Glutamatergic neuron (in vitro differentiated cells): ENCODE data around the gene HSD11B1L. TPM values are rescaled to one million over a fixed set of nuclear protein-coding genes. Genes with fewer than 3 reads are reported as not detected.

Experiments used
- DNase-seq: peaks from one replicate; pipeline ENCODE4 v3.0.0; 2022
- H3K27ac Mint-ChIP-seq: one replicate; pipeline ENCODE4 v1.8.0; 2020; ENCODE audit warnings: mild to moderate bottlenecking, mixed read lengths, inconsistent platforms; ENCODE audit not compliant: unreplicated experiment
- H3K27me3 Mint-ChIP-seq: one replicate; pipeline ENCODE4 v1.8.0; 2020; ENCODE audit warnings: mild to moderate bottlenecking, moderate library complexity, mixed read lengths, inconsistent platforms; ENCODE audit not compliant: unreplicated experiment
- H3K36me3 Mint-ChIP-seq: one replicate; pipeline ENCODE4 v1.8.0; 2020; ENCODE audit warnings: mild to moderate bottlenecking, mixed read lengths, inconsistent platforms; ENCODE audit not compliant: unreplicated experiment
- H3K4me1 Mint-ChIP-seq: one replicate; pipeline ENCODE4 v1.8.0; 2020; ENCODE audit warnings: mild to moderate bottlenecking, low read depth, mixed read lengths, inconsistent platforms; ENCODE audit not compliant: unreplicated experiment
- H3K4me3 Mint-ChIP-seq: one replicate; pipeline ENCODE4 v1.8.0; 2020; ENCODE audit warnings: mild to moderate bottlenecking, mixed read lengths, inconsistent platforms; ENCODE audit not compliant: unreplicated experiment
- H3K9me3 Mint-ChIP-seq: one replicate; pipeline ENCODE4 v1.8.0; 2020; ENCODE audit warnings: mild to moderate bottlenecking, moderate library complexity, mixed read lengths, inconsistent platforms; ENCODE audit not compliant: unreplicated experiment
- CTCF ChIP-seq: fragments of 200-600 bp; sonication (generic); IDR thresholded peaks from one replicate; pipeline ENCODE4 v1.5.0; 2021; ENCODE audit not compliant: partially characterized antibody, unreplicated experiment
- total RNA-seq: library from RNA; stranded (reverse); fragmentation: NEBNext Ultra II Directional; extraction: Animal tissue kit (Norgen Biotek cat#: 25700); gene quantifications from one replicate; pipeline ENCODE4 v1.2.1, GENCODE V29; 2021; ENCODE audit not compliant: unreplicated experiment

HSD11B1L gene
- total RNA-seq, 1 donor from 2014 or later = 64.4 TPM

- Mint-ChIP-seq H3K36me3 (no peaks in the 10 kb centered on the region), H3K27ac (peak overlapping the region; percentile 43), H3K27me3 (peaks cover 11% of the 10 kb centered on the region), H3K4me3 (no peak overlapping the region), H3K9me3 (peaks cover 16% of the 10 kb centered on the region), H3K4me1 (no peaks in the 10 kb centered on the region)
- DNase-seq = no peak
- TF ChIP-seq CTCF = no peak
Measured at GRCh38 chr19:5693195-5694166, 12.7 kb downstream of the HSD11B1L start.

- Mint-ChIP-seq H3K9me3 (peaks cover 16% of the 10 kb centered on the region), H3K4me1 (no peaks in the 10 kb centered on the region), H3K27ac (peak overlapping the region; percentile 43), H3K4me3 (no peak overlapping the region), H3K36me3 (no peaks in the 10 kb centered on the region), H3K27me3 (peaks cover 11% of the 10 kb centered on the region)
- DNase-seq = no peak
- no peak for TF ChIP-seq CTCF
Measured at GRCh38 chr19:5694167-5694955, 13.5 kb downstream of the HSD11B1L start.

GRCh38 chr19:5694956-5695648, 14.3 kb downstream of the HSD11B1L start:
- Mint-ChIP-seq H3K9me3 (peaks cover 13% of the 10 kb centered on the region), H3K4me1 (no peaks in the 10 kb centered on the region), H3K4me3 (no peak overlapping the region), H3K36me3 (no peaks in the 10 kb centered on the region), H3K27me3 (peaks cover 5% of the 10 kb centered on the region), H3K27ac (peak overlapping the region; percentile 66)
- no peak for DNase-seq
- no peak for TF ChIP-seq CTCF

GRCh38 chr19:5695649-5696195, 14.9 kb downstream of the HSD11B1L start:
- Mint-ChIP-seq H3K27ac (peak overlapping the region; percentile 66), H3K36me3 (no peaks in the 10 kb centered on the region), H3K27me3 (peaks cover under 1% of the 10 kb centered on the region), H3K4me3 (no peak overlapping the region), H3K4me1 (no peaks in the 10 kb centered on the region), H3K9me3 (peaks cover 9% of the 10 kb centered on the region)
- peak; percentile 50 for DNase-seq
- no peak for TF ChIP-seq CTCF
